ENCODE results near the gene SLC29A1. TPM values are rescaled to one million over a fixed set of nuclear protein-coding genes. Genes with fewer than 3 reads are reported as not detected.

Gene SLC29A1
- total and polyA plus RNA-seq, 4 donors: 15.1 to 67.2 (median 16.7) TPM

DNA sequence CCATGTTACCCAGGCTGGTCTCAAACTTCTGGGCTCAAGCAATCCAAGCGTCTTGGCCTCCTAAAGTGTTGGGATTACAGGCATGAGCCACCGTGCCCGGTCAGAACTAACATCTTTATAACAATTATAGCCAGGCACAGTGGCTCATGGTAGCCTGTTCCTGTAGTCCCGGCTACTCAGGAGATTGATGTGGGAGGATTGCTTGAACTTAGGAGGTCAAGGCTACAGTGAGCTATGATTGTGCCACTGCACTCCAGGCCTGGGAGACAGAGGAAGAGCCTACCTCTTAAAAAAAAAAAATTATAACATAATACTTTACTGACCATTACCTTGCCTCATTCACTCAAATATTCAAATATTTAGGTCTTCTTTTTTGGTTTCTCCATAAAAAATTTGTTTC, 23.5 kb upstream of the SLC29A1 start:
- TF ChIP-seq TAF1 (conservative IDR thresholded peaks at IDR 0.05): no peak
- no peak for TF ChIP-seq RAD21 (IDR thresholded peaks at IDR 0.05)
- TF ChIP-seq HNF4G (IDR thresholded peaks at IDR 0.05): no peak
- no peak for TF ChIP-seq SP1 (IDR thresholded peaks at IDR 0.05)
- TF ChIP-seq, protein P1, sequence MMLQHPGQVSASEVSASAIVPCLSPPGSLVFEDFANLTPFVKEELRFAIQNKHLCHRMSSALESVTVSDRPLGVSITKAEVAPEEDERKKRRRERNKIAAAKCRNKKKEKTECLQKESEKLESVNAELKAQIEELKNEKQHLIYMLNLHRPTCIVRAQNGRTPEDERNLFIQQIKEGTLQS (IDR thresholded peaks at IDR 0.05): no peak
- no peak for TF ChIP-seq YY1 (IDR thresholded peaks at IDR 0.05)
- TF ChIP-seq, protein P2, sequence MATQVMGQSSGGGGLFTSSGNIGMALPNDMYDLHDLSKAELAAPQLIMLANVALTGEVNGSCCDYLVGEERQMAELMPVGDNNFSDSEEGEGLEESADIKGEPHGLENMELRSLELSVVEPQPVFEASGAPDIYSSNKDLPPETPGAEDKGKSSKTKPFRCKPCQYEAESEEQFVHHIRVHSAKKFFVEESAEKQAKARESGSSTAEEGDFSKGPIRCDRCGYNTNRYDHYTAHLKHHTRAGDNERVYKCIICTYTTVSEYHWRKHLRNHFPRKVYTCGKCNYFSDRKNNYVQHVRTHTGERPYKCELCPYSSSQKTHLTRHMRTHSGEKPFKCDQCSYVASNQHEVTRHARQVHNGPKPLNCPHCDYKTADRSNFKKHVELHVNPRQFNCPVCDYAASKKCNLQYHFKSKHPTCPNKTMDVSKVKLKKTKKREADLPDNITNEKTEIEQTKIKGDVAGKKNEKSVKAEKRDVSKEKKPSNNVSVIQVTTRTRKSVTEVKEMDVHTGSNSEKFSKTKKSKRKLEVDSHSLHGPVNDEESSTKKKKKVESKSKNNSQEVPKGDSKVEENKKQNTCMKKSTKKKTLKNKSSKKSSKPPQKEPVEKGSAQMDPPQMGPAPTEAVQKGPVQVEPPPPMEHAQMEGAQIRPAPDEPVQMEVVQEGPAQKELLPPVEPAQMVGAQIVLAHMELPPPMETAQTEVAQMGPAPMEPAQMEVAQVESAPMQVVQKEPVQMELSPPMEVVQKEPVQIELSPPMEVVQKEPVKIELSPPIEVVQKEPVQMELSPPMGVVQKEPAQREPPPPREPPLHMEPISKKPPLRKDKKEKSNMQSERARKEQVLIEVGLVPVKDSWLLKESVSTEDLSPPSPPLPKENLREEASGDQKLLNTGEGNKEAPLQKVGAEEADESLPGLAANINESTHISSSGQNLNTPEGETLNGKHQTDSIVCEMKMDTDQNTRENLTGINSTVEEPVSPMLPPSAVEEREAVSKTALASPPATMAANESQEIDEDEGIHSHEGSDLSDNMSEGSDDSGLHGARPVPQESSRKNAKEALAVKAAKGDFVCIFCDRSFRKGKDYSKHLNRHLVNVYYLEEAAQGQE (IDR thresholded peaks at IDR 0.05): no peak
- no peak for TF ChIP-seq RXRA (IDR thresholded peaks at IDR 0.05)
- TF ChIP-seq, protein P3, sequence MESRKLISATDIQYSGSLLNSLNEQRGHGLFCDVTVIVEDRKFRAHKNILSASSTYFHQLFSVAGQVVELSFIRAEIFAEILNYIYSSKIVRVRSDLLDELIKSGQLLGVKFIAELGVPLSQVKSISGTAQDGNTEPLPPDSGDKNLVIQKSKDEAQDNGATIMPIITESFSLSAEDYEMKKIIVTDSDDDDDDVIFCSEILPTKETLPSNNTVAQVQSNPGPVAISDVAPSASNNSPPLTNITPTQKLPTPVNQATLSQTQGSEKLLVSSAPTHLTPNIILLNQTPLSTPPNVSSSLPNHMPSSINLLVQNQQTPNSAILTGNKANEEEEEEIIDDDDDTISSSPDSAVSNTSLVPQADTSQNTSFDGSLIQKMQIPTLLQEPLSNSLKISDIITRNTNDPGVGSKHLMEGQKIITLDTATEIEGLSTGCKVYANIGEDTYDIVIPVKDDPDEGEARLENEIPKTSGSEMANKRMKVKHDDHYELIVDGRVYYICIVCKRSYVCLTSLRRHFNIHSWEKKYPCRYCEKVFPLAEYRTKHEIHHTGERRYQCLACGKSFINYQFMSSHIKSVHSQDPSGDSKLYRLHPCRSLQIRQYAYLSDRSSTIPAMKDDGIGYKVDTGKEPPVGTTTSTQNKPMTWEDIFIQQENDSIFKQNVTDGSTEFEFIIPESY (IDR thresholded peaks at IDR 0.05): no peak
- no peak for TF ChIP-seq GABPA (IDR thresholded peaks at IDR 0.05 in 1 of 2, conservative IDR thresholded peaks at IDR 0.05 in 1 of 2)
- TF ChIP-seq FOXA1 (IDR thresholded peaks at IDR 0.05): no peak
- no peak for TF ChIP-seq NR2F2 (IDR thresholded peaks at IDR 0.05)
- no peak for TF ChIP-seq JUND (IDR thresholded peaks at IDR 0.05)
- TF ChIP-seq HNF4A (conservative IDR thresholded peaks at IDR 0.05): no peak
- TF ChIP-seq, protein P4, sequence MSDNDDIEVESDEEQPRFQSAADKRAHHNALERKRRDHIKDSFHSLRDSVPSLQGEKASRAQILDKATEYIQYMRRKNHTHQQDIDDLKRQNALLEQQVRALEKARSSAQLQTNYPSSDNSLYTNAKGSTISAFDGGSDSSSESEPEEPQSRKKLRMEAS (IDR thresholded peaks at IDR 0.05): no peak
- TF ChIP-seq FOXA2 (IDR thresholded peaks at IDR 0.05): no peak
- TF ChIP-seq, protein P5, sequence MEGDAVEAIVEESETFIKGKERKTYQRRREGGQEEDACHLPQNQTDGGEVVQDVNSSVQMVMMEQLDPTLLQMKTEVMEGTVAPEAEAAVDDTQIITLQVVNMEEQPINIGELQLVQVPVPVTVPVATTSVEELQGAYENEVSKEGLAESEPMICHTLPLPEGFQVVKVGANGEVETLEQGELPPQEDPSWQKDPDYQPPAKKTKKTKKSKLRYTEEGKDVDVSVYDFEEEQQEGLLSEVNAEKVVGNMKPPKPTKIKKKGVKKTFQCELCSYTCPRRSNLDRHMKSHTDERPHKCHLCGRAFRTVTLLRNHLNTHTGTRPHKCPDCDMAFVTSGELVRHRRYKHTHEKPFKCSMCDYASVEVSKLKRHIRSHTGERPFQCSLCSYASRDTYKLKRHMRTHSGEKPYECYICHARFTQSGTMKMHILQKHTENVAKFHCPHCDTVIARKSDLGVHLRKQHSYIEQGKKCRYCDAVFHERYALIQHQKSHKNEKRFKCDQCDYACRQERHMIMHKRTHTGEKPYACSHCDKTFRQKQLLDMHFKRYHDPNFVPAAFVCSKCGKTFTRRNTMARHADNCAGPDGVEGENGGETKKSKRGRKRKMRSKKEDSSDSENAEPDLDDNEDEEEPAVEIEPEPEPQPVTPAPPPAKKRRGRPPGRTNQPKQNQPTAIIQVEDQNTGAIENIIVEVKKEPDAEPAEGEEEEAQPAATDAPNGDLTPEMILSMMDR (IDR thresholded peaks at IDR 0.05; ENCODE audit: low read depth, low read length, missing input control): no peak
- 96% methylated on average over 4 of the region's 4 CpGs for WGBS
- no peak overlapping the region for H3K9ac ChIP-seq (ENCODE audit: low read depth in 1 of 2, low read length in 2 of 2)
- H3K4me3 ChIP-seq (ENCODE audit: low read depth in 1 of 3, low read length in 3 of 3): no peak overlapping the region
- H3K9me3 ChIP-seq (ENCODE audit: control insufficient read depth in 4 of 4, low read length in 3 of 4): no peaks in the 10 kb centered on the region
- H3K27me3 ChIP-seq (ENCODE audit: control insufficient read depth in 4 of 4, insufficient read depth in 4 of 4, low read length in 3 of 4): no peaks in the 10 kb centered on the region
- no peaks in the 10 kb centered on the region for H3K4me1 ChIP-seq (ENCODE audit: control insufficient read depth in 4 of 4, insufficient read depth in 4 of 4, low read length in 3 of 4)
- DNase-seq (ENCODE audit: low spot score): no peak
- no peak overlapping the region for H3K27ac ChIP-seq (ENCODE audit: low read depth in 1 of 2, low read length in 2 of 2)
- no peaks in the 10 kb centered on the region for H3K36me3 ChIP-seq (ENCODE audit: control insufficient read depth in 4 of 4, insufficient read depth in 3 of 4, low read depth in 1 of 4, low read length in 3 of 4)

DNA sequence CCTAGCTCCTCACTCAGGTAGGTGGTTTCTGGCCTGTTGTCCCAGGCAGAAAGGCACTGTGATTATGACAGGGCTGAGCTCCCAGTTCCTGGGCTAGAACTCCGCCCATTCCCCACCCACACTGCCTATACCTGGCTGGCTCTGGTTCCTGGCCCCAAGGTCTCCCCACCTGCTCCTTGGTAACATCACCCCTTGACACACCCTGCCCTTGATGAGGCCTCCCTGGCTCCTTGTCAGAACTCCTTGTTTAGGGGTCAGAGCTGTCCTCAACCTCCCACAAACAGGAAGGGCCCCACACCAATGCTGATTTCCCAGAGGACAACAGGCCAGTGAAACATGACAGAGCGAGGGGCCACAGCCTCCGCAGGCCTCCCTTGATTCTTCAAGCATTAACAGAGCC, 22.2 kb upstream of the SLC29A1 start:
- no peaks in the 10 kb centered on the region for H3K27me3 ChIP-seq (ENCODE audit: control insufficient read depth in 4 of 4, insufficient read depth in 4 of 4, low read length in 3 of 4)
- TF ChIP-seq RAD21 (IDR thresholded peaks at IDR 0.05): no peak
- no peaks in the 10 kb centered on the region for H3K36me3 ChIP-seq (ENCODE audit: control insufficient read depth in 4 of 4, insufficient read depth in 3 of 4, low read depth in 1 of 4, low read length in 3 of 4)
- WGBS: 90% methylated on average over 3 of the region's 3 CpGs
- no peak overlapping the region for H3K27ac ChIP-seq (ENCODE audit: low read depth in 1 of 2, low read length in 2 of 2)
- H3K4me3 ChIP-seq (ENCODE audit: low read depth in 1 of 3, low read length in 3 of 3): no peak overlapping the region
- H3K4me1 ChIP-seq (ENCODE audit: control insufficient read depth in 4 of 4, insufficient read depth in 4 of 4, low read length in 3 of 4): no peaks in the 10 kb centered on the region
- H3K9me3 ChIP-seq (ENCODE audit: control insufficient read depth in 4 of 4, low read length in 3 of 4): no peaks in the 10 kb centered on the region
- no peak for DNase-seq (ENCODE audit: low spot score)
- no peak overlapping the region for H3K9ac ChIP-seq (ENCODE audit: low read depth in 1 of 2, low read length in 2 of 2)
